Medulla oblongata (tissue), 1 donor: ENCODE measurements around the gene RBMS3.

Source experiments
- DNase-seq: peaks from one replicate; pipeline ENCODE4 v3.0.0-alpha.2; 2015; ENCODE audit errors: extremely low spot score

The RBMS3 gene

DNA sequence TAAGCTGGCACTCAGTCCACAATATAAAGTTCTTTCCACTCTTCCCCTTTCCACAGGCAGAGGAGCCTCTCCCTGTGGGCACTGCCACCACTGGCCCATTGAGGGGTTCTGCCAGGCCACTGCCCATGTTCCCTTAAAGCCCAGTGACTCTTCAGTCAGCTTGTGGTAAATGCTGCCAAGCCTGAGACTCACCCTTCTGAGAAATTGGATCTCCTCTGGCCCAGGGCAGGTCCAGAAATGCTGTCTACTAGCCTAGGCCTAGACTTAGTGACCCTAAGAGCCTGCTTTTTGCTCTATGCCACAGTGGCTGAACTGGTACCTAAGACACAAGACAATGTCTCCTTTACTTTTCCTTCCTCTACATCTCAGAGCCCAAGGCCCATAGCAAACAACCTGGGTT is 295.8 kb downstream of the RBMS3 start:
- no peak for DNase-seq

DNA sequence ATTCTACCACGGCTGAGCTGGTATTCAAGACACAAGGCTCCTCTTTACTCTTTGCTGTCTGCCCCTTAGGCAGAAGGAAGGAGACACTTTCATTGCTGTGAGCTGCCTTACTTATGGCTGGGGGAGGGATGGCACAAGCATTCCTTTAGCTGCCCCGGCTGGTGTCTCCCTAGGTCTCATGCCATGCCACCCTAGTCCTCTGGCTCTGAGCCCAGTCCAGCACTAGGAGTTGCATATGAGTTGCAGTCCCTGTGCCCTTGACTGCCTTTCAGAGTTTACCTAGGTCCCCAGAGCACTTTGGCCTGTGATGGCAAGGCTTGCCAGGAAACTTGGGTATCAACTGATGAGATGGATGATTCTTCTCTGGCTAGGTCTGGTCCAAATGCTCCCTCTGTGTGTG is 296.4 kb downstream of the RBMS3 start:
- DNase-seq: no peak

GRCh38 chr3:29581311-29581710 is 300.4 kb downstream of the RBMS3 start:
- DNase-seq: no peak

DNA sequence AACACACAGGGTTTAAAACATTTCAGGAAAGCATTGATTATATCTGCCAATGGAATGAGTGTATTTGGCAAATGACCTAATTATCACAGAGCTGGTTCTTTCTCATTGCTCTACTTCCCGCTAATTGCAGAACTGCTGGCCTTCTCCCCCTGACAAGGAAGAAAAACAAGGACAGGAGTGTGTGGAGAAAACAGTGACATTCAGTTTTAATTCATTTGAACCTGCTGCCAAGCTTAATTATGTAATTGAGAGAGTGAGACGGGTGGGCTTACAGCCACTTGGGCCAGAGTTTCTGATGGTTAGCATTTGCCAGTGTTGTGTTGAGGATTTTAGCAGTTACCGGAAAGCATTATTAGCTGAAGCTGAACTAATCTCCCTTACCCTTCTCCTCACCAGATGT is 301.4 kb downstream of the RBMS3 start:
- DNase-seq: peak; percentile 21

DNA sequence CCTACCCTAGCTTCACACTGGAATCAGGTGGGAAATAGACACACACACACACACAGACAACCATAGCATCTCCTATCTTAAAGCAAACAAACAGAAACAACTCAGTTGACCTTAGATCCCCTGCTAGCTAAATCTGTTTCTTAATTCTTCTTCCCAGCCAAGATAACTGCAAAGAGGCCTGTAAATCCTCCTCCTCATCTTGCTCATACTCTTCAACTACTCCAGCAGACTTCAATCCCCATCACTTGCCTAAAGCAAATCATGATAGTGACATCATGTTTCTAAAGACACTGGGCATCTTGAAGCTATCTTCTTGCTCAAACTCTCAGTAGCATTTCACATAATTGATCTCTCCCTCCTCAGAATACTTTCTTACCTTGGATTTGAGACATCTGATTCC is 303.0 kb downstream of the RBMS3 start:
- no peak for DNase-seq

DNA sequence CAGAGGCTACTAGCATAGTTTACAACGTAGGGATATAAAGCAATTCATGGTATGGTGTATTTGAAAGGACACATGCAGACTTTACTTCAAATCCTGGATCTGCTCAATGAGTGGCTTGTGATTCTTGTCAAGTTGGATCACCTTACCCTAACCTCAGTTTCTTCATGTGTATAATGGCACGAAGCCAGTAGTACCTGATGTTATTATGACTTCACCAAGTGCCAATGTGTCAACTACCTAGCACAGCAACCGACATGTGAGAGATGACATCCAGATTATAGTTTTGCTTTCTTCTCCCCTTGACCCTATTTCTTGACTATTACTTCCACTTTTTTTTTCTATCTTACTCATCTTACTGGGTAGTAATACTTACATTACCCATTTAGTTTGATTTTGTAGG is 304.5 kb downstream of the RBMS3 start:
- DNase-seq: no peak

GRCh38 chr3:29587340-29587739 is 306.5 kb downstream of the RBMS3 start:
- DNase-seq: no peak

DNA sequence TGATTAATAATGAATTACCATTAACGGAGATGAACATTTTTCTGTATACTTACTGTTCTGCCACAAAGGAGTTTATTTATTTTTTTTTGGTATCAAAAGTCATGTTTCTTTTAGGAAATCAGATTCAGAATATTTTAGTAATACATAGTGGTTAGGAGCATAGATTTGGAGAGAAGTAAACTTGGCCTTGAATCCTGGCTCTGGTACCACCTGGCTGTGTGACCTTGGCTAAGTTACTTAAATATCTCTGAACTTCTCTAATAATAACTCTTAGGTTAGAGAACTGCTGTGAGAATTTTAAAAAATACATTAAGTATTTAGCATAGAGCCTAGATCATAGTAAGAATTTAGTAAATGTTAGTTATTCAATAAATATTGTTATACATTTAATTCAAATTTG is 309.1 kb downstream of the RBMS3 start:
- DNase-seq: no peak

- no peak for DNase-seq
Measured at GRCh38 chr3:29590461-29590860, 309.6 kb downstream of the RBMS3 start.

DNA sequence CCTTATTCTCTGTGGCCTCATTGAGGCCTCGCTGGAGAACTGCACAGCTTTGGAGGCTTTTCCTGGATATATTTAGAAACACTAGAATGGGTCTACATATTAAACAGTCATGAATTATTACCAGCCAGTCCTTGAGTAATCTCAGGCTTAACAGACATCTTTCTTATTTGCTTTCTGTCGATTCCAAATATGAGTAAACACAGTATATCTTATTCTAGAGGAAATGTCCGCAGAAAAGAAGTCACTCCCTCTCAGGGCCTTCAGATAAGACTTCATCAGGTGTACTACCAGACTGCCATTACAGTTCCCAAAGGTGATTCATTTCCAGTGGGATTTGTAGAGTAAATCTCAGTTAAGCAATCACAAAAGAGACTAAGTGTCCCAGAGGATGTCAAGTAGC is 310.7 kb downstream of the RBMS3 start:
- DNase-seq: no peak

DNA sequence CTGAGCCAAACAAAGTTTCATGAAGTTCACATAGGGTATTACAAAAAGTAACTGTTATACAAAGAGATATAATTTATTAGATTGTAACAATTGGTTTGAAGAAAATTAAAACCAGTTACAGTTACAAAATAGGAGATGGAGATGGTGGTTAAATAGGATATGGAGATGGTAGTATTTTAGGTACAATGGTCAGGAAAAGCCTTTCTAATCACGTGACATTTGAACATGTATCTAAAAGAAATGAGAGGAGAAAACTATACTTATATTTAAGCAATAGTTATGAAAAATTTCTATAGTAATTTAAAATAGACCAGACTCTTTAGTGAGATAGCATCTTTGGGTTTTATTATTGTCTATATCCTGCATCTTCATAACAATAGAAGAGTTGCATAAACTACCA is 312.9 kb downstream of the RBMS3 start:
- no peak for DNase-seq

DNA sequence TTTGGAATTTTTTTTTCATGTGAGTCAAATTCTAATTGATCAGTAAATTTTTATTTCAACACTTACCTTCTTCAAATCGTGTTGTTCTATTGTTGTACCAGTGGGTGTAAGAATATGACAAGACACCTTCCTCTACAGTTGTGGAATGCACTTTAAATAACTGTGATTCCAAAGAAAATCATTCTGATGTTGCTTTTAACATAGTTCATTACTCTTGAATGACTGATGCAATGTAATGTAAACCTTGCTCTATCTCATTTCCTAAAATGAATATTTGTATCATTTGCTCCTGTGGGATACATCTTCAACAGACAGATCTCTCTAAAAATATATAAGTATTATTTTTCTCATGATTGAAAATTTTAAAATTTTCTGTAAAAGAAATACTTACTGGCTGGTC is 313.4 kb downstream of the RBMS3 start:
- DNase-seq: no peak

- no peak for DNase-seq
Measured at GRCh38 chr3:29597376-29598008, 316.6 kb downstream of the RBMS3 start.

DNA sequence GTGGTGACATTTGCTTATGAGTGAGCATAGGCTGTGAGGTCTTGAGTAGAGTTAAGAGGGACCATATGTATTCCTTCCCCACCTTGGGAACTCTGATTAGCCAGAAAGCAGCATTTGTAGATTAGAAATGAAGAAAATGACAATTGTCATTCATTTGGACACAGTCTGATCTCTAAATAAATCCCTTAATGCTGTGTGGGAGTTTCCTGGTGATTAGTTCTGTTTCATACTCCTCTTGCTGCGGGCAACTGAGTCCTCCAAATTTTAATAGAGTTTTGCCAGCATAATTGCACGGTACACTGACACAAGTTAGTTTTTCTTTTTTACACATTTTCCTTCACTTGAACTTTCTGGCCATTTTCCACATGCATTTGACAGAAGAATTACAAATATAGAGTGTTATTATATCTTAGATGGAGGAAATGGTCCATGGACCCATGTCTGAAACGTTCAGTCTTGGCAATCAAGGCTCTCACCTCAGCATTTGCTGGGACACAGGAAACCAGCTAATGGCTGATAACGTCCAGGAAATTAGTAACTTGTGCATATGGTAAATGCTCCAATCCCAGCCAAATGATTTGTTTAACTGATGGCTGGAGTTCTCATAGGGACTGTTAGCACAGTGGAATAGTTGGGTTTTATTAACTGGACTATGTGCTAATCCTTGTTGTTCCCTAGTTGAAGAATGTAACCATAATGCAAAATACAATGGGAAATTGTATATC is 321.2 kb downstream of the RBMS3 start:
- no peak for DNase-seq

DNA sequence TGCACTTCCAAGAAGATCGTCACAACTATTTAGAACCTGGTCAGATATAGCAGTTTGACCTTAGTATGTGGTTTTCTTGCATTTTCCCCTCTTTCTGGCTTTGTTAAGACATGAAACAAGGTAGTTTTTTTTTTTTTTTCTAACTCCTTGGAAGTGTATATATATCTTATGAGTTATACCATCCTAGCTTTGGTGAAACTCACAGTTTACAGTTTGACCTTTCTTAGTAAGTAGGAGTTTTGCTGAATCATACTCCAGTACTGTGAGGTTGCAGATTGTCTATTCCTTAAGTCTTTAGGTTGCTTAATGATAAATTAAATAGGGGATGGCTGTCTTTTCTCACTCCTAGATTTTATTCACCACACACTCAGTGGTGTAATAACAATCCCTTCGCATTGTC is 325.0 kb downstream of the RBMS3 start:
- no peak for DNase-seq

DNA sequence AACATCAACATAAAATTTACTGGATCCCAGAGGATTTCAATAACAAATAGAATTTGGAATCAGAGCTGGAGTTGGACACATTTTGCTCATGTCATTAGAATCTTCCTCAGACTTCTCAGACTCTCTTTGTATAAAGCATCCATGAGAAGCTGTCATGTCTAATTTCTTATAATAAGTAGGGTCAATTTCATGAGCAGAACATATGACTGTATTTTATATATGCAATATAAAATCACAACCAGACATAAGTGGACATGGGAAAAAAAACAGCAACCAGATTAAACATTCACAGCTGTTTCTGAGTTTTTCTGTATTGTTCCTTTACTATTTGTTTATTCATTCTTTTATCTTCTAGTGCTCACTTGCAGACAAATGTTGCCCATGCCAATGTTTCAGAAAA is 325.5 kb downstream of the RBMS3 start:
- DNase-seq: no peak

GRCh38 chr3:29608414-29609327 is 327.8 kb downstream of the RBMS3 start:
- DNase-seq: no peak

- DNase-seq: no peak
Measured at GRCh38 chr3:29609328-29609811, 328.5 kb downstream of the RBMS3 start.

GRCh38 chr3:29610781-29611180 is 329.9 kb downstream of the RBMS3 start:
- DNase-seq: no peak

- DNase-seq: no peak
Measured at GRCh38 chr3:29611252-29611651, 330.4 kb downstream of the RBMS3 start.

DNA sequence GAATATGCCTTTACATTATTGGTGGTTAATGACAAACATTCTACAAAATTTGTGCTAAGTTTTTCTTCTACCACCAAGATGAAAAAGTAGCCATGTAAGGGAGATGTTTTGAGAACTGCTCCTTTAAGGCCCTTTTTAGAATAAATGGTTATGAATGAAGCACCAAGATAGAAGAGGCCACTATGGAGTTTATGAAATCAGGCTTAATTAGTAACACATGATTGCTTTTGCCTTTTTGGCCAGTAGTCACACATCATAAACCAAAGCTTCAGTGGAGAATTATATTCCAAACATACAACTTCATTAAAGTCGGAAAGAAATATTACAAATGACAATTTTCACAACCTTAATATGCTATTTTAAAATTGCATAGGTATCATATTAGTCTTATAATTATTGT is 331.7 kb downstream of the RBMS3 start:
- DNase-seq: no peak

DNA sequence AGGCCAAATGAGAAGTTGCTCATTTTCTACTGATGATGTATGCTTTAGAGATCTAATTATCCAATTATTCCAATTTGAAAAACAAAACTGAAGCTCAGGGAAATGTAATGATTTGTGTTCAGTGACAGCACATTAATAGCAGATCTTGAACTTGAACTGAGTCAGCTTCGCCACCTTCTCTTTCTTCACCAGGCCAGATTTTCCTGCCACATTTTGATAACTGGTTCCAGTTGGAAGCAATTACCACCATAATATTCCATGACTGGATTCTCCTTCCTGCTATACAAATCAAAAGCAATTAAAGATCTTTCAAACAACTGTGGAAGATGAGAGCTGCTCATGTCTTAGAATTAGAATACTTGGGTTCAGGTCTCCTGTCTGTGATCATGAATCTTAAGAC is 334.1 kb downstream of the RBMS3 start:
- no peak for DNase-seq
